ENCODE results near the gene MOB4.

The MOB4 gene

GRCh38 chr2:197591339-197592072 lies 75.6 kb downstream of the MOB4 start:
- no peak for DNase-seq (ENCODE audit: low read depth)

DNA sequence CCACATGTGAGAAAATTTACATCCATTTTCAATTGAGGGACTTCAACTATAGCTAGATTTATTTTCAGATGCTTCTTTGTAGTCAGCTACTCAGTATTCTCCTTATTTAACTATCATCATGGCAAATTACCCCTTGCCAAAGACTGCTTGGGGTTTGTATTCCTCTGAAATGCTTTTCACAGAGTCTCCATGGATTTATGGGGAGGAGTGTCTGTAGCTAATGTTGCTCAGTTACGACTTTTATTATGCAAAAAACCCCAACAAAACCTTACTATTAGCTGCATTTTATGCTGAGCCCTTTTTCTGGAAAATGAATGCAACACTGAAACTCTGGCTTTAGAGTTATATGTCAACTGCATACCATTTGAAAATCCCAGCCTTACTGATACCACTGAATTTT lies 80.9 kb downstream of the MOB4 start:
- no peak for DNase-seq (ENCODE audit: low read depth)

GRCh38 chr2:197597166-197597565 lies 81.3 kb downstream of the MOB4 start:
- DNase-seq (ENCODE audit: low read depth): no peak

GRCh38 chr2:197598450-197598849 lies 82.6 kb downstream of the MOB4 start:
- no peak for DNase-seq (ENCODE audit: low read depth)

- DNase-seq (ENCODE audit: low read depth): no peak
Measured at GRCh38 chr2:197599285-197599965, 83.6 kb downstream of the MOB4 start.

GRCh38 chr2:197600306-197600705 lies 84.4 kb downstream of the MOB4 start:
- no peak for DNase-seq (ENCODE audit: low read depth)

DNA sequence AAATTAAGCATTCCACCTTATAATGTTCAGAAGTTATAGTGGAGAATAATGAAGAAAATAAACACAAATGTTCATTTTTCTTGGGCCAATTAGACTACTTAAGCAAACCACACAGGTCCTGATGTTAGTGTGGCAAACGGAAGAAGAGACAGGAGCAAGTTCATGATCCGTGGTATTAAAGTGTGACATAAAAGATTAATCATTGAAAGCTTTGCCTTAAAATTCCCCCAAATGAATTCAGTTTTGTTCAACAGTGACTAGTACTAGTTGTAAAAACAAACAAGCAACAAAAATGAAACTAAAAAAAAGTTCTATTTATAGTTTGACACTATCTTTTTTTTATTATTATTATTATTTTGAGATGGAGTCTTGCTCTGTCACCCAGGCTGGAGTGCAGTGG lies 85.9 kb downstream of the MOB4 start:
- DNase-seq (ENCODE audit: low read depth): no peak
